NAMALWA (cell line): Measurements from ENCODE around the gene NUBPL.

Experiments
- DNase-seq: peaks from one replicate; pipeline ENCODE4 v3.0.0-alpha.2; 2015; ENCODE audit warnings: low spot score

Gene NUBPL, protein sequence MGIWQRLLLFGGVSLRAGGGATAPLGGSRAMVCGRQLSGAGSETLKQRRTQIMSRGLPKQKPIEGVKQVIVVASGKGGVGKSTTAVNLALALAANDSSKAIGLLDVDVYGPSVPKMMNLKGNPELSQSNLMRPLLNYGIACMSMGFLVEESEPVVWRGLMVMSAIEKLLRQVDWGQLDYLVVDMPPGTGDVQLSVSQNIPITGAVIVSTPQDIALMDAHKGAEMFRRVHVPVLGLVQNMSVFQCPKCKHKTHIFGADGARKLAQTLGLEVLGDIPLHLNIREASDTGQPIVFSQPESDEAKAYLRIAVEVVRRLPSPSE

DNA sequence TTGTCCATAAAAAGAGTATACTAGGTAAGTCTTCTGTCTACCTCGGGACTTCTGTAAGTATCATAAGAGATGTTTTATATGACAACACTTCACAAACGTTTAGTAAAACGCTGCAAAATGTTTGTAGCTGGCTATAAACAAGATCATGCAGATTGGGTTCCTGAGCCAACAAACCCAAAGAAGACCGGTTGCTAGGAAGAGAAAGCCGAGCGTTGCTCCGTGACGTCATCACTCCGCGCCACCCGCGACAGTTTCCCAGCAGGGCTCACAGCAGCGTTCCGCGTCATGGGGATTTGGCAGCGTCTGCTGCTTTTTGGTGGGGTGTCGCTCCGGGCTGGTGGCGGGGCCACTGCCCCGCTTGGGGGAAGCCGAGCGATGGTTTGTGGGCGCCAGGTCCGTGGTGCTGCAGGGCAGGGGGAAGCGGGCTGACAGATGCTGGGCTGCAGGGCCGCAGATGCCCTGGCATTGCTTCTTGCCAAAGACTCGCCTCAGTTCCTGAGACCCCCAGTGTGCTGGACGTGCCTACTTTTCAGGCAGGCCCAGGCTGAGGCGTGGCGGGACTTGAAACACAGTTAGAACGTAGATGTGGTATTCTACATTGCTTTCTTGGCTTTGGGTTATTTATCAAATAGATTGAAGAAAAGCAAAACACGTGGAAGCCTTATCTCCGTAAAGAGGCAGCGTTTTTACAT lies at the start of gene NUBPL:
TSS of gene NUBPL (plus strand) at position 250 of the 692 bp plus-strand sequence. CDS start at position 286, 36 bp downstream.
- DNase-seq, result peak; percentile 97

GRCh38 chr14:31527087-31527486 lies 34.1 kb upstream of the NUBPL start:
- no peak for DNase-seq

DNA sequence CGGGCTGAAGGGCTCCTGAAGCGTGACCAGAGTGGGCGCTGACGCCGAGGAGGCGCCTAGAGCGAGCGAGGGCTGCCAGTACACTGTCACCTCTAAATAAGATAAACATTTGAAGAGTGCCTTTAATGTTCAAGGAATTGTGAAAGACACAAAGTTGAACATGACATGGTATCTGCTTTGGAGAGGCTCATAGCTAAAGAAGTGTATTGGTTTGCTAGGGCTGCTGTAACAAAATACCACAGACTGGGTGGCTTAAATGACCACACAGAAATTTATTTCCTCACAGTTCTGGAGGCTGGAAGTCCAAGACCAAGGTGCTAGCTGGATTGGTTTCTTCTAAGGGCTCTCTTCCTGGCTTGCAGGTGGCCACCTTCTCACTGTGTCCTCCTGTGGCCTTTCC lies 33.7 kb upstream of the NUBPL start:
- DNase-seq, result no peak

DNA sequence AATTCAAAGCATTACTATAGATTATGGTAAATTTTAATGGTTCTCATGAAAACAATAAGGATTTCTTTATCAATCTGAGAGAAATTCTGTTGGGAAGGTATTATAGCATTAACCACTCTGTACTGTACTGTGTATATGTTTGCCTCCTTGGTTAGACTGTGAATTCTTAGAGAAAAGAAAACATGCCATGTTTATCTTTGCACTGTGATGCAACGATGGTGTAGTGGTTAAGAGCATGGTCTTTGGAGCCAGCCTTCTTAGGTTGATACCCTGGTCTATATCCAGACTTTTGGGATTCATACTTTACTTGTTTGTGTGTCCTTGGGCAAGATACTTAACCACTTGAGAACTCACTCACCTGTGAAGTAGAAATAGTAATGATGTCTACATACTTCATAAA lies 32.2 kb upstream of the NUBPL start:
- DNase-seq, result no peak

GRCh38 chr14:31530136-31530535 lies 31.1 kb upstream of the NUBPL start:
- no peak for DNase-seq

GRCh38 chr14:31536201-31536960 lies 24.8 kb upstream of the NUBPL start:
- DNase-seq, result no peak

DNA sequence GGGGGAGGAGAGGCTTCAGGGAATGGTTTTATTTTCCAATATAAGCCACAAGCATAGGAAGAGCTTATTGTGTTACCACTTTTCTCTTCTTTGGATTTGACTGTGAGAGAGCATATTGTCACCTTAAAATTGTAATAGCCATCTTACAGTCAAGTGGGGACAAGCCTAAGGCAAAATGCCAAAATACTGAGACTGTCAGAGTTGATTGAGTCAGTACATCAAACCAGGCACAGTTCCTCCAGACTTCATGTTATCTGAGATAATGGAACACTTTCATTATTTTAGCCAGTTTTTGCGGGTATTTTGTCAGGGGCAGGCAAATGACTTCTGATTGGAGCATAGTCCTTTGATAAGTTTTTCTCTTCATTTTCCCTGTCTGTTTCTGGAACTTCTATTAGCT lies 19.5 kb upstream of the NUBPL start:
- DNase-seq, result no peak

GRCh38 chr14:31543969-31544799 lies 17.0 kb upstream of the NUBPL start:
- peak; percentile 45 for DNase-seq

DNA sequence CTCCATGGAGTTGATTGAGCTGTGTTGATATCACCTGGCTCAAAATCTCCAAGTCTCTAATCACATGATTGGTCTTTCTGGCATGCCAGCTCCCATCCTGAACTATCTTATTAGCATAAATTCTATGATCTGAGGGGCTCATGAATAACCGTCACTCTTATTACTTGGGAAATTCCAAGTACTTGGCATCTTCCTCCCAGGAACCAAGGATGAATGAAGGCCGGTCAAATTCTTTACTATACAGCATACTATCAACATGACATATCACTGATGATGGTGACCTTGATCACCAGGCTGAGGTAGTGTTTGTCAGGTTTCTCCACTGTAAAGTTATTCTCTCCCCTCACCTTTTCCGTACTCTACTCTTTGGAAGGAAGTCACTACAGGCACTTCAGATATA lies 16.4 kb upstream of the NUBPL start:
- no peak for DNase-seq

- DNase-seq, result no peak
Measured at GRCh38 chr14:31545328-31545727, 15.9 kb upstream of the NUBPL start.

DNA sequence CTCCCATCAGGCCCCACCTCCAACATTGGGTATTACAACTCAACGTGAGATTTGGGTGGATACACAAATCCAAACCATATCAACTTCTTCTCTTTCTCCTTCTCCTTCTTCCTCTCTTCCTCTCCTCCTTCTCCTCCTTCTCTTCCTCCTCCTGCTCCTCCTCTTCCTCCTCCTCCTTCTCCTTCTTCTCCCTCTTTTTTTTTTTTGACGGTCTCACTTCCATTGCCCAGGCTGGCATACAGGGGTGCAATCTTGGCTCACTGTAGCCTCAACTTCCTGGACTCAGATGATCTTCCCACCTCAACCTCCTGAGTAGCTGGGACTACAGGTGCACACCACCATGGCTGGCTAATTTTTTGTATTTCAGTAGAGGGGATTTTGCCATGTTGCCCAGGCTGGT lies 11.4 kb upstream of the NUBPL start:
- no peak for DNase-seq

- DNase-seq, result no peak
Measured at GRCh38 chr14:31550589-31550988, 10.6 kb upstream of the NUBPL start.

GRCh38 chr14:31556191-31556590 lies 5.0 kb upstream of the NUBPL start:
- DNase-seq, result no peak

- no peak for DNase-seq
Measured at GRCh38 chr14:31559939-31560338, 1.3 kb upstream of the NUBPL start.

GRCh38 chr14:31560759-31561154 lies 447 bp upstream of the NUBPL start:
- DNase-seq, result no peak

GRCh38 chr14:31564194-31564593 lies 3.0 kb downstream of the NUBPL start:
- no peak for DNase-seq

- no peak for DNase-seq
Measured at GRCh38 chr14:31566456-31566855, 5.3 kb downstream of the NUBPL start.

- DNase-seq, result no peak
Measured at GRCh38 chr14:31567655-31568054, 6.5 kb downstream of the NUBPL start.

- DNase-seq, result no peak
Measured at GRCh38 chr14:31568161-31568560, 7.0 kb downstream of the NUBPL start.

DNA sequence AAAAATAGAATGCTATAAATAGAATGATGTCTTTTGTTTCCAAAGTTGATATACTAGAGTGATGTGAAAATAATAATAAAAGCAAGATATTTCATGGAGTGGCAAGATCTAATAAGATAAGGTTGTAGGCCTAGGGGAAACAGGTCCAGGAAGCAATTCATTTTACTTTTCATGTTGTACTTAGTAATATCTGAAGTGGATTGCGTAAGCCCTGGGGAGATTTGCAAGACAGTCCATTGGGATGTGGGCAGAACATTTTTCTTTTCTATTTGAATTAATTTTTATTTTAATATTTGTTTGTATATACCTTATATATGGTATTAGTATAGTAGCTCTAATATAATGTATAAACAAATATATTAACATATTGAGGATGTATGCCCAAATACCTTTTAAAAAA lies 7.5 kb downstream of the NUBPL start:
- no peak for DNase-seq

- no peak for DNase-seq
Measured at GRCh38 chr14:31572955-31573354, 11.8 kb downstream of the NUBPL start.

DNA sequence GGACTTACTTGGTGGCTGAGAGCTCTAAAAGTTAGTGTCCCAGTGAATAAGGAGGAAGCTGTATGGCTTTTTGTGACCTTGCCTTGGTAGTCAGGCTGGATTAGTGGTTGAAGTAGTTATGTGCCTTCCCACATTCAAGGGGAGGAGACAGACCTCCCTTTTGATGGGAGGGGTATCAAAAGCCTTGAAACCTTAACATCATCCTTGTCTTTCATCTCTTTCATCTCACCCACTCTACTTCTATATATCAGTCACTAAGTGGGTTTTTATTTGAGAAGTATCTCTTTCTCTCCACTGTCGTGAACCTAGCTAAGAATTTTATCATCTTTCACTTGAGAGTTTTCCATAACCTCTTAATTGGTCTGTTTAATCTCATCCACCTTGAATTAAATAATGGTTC lies 15.7 kb downstream of the NUBPL start:
- no peak for DNase-seq
